HepG2 (cell line): ENCODE measurements around the gene LSM3. TPM values are rescaled to one million over a fixed set of nuclear protein-coding genes. Genes with fewer than 3 reads are reported as not detected.

Source experiments
- ATAC-seq: fragments of 200-7000 bp; cut with Tn5 transposase; 3 replicates; pipeline ENCODE4 v1.9.1; 2020; ENCODE audit warnings: mild to moderate bottlenecking, moderate library complexity
- BruUV-seq: library from RNA; stranded (reverse); fragments of 400-500 nt; replicated peaks from 2 replicates; lab custom pipeline; 2021; lab: Mats Ljungman, UMichigan
- CTCF ChIA-PET: fragments of 300-600 bp; formaldehyde crosslinking; extraction: SDS; loops from one replicate; lab custom pipeline; 2021; ENCODE audit warnings: low total read pairs, inconsistent platforms, low intra/inter-chr PET ratio; lab: Yijun Ruan, JAX
- POLR2A ChIA-PET: fragments of 350-600 bp; sonication (Branson Sonifier 250); formaldehyde crosslinking; loops from one replicate; lab custom pipeline; 2020; ENCODE audit warnings: antibody characterized with exemption, inconsistent platforms; lab: Yijun Ruan, JAX
- DNase-seq: peaks from one replicate; pipeline ENCODE4 v3.0.0-alpha.2; 2015; ENCODE audit warnings: low spot score
- FAIRE-seq: peaks from 3 replicates; lab custom pipeline; 2011; peaks lifted over from hg19 to GRCh38; lab: Jason Lieb, UNC
- H2AFZ ChIP-seq: one replicate; pipeline ENCODE4 v1.6.1; 2011; ENCODE audit warnings: low read length, inconsistent platforms
- H3K27ac ChIP-seq: fragments of 300-600 bp; 3 replicates; pipeline ENCODE4 v1.8.0; 2011; ENCODE audit warnings: mixed run types, mild to moderate bottlenecking, mixed read lengths, low read length, inconsistent platforms; ENCODE audit not compliant: insufficient read depth; ENCODE audit errors: extremely low read length
- H3K27me3 ChIP-seq, 2 experiments: fragments of 200-600 bp in 1 of 2; 2 replicates in 1 of 2; 3 replicates in 1 of 2; pipeline versions ENCODE4 v1.6.0 to v1.8.0; 2011; ENCODE audit warnings: low read length in 2 of 2, mild to moderate bottlenecking in 2 of 2, moderate library complexity in 2 of 2, inconsistent platforms in 1 of 2; ENCODE audit not compliant: insufficient read depth in 2 of 2, control insufficient read depth in 1 of 2
- H3K36me3 ChIP-seq, 2 experiments: fragments of 200-600 bp in 1 of 2; replicated peaks in 1 of 2; 2 replicates in 1 of 2; 3 replicates in 1 of 2; pipeline versions ENCODE4 v1.5.1 to v1.8.0; 2011; ENCODE audit warnings: low read length in 2 of 2, inconsistent platforms in 1 of 2; ENCODE audit not compliant: insufficient read depth in 2 of 2, control insufficient read depth in 1 of 2
- H3K4me1 ChIP-seq: 2 replicates; pipeline ENCODE4 v1.5.1; 2012; ENCODE audit warnings: low read length, inconsistent platforms; ENCODE audit not compliant: insufficient read depth
- H3K4me2 ChIP-seq: 2 replicates; pipeline ENCODE4 v1.6.0; 2011; ENCODE audit warnings: low read depth, low read length, inconsistent platforms
- H3K4me3 ChIP-seq, 3 experiments: fragments of 200-600 bp in 1 of 3; sonication (generic), shearing (Covaris generic) in 1 of 3; replicated peaks in 1 of 3; 2 replicates each; pipeline ENCODE4 v1.5.1; 2011 to 2016; ENCODE audit warnings: low read length in 3 of 3, inconsistent platforms in 2 of 3, low read depth in 2 of 3, mild to moderate bottlenecking in 2 of 3, control low read depth in 1 of 3, mixed read lengths in 1 of 3; ENCODE audit not compliant: insufficient read depth in 1 of 3
- H3K79me2 ChIP-seq: one replicate; pipeline ENCODE4 v1.6.1; 2011; ENCODE audit warnings: low read length, inconsistent platforms; ENCODE audit not compliant: insufficient read depth
- H3K9ac ChIP-seq: 2 replicates; pipeline ENCODE4 v1.6.0; 2011; ENCODE audit warnings: mild to moderate bottlenecking, low read depth, low read length, inconsistent platforms; ENCODE audit not compliant: insufficient read depth
- H3K9me3 ChIP-seq: 2 replicates; pipeline ENCODE4 v1.5.1; 2012; ENCODE audit warnings: mild to moderate bottlenecking, low read length
- H4K20me1 ChIP-seq: 2 replicates; pipeline ENCODE4 v1.6.0; 2011; ENCODE audit warnings: inconsistent platforms, mild to moderate bottlenecking, low read length, moderate library complexity; ENCODE audit not compliant: insufficient read depth
- ARID5B ChIP-seq: IDR thresholded peaks from 2 replicates; pipeline ENCODE4 v1.4.0; 2020; ENCODE audit warnings: mild to moderate bottlenecking, missing genetic modification reagents
- CENPT ChIP-seq: sonication (generic); formaldehyde crosslinking; IDR thresholded peaks from 2 replicates; pipeline ENCODE4 v1.8.0; 2022; ENCODE audit warnings: low read depth, mild to moderate bottlenecking, moderate library complexity, missing genetic modification reagents
- GATA4 ChIP-seq: sonication (generic); IDR thresholded peaks from 2 replicates; pipeline ENCODE4 v1.6.1; 2016; ENCODE audit warnings: antibody characterized with exemption, low read depth, borderline replicate concordance
- GFI1 ChIP-seq: sonication (generic); formaldehyde crosslinking; IDR thresholded peaks from 2 replicates; pipeline ENCODE4 v1.5.0; 2020; ENCODE audit warnings: missing genetic modification reagents, mild to moderate bottlenecking, borderline replicate concordance
- ZNF274 ChIP-seq: sonication (generic); formaldehyde crosslinking; IDR thresholded peaks from 2 replicates; pipeline ENCODE4 v1.5.1; 2020; ENCODE audit warnings: mild to moderate bottlenecking, missing genetic modification reagents
- ZNF564 ChIP-seq: sonication (generic); formaldehyde crosslinking; IDR thresholded peaks from 2 replicates; pipeline ENCODE4 v1.8.1; 2023; ENCODE audit warnings: mild to moderate bottlenecking, missing genetic modification reagents
- ZNF770 ChIP-seq: sonication (generic); formaldehyde crosslinking; IDR thresholded peaks from 2 replicates; pipeline ENCODE4 v1.5.0; 2020; ENCODE audit warnings: mild to moderate bottlenecking, missing genetic modification reagents
- ZNF775 ChIP-seq: sonication (generic); formaldehyde crosslinking; IDR thresholded peaks from 2 replicates; pipeline ENCODE4 v1.4.0; 2020; ENCODE audit warnings: missing genetic modification reagents, mild to moderate bottlenecking, moderate library complexity, borderline replicate concordance
- ZZZ3 ChIP-seq: sonication (generic); formaldehyde crosslinking; IDR thresholded peaks from 2 replicates; pipeline ENCODE4 v1.4.0; 2020; ENCODE audit warnings: missing genetic modification reagents, mild to moderate bottlenecking, borderline replicate concordance
- WGBS: methylation state at CpG from one replicate; pipeline ENCODE4 v1.1.6; 2017; ENCODE audit warnings: low lambda C conversion rate; 5-methylcytosine and 5-hydroxymethylcytosine counted together
- in situ Hi-C: cut with HindIII; loops from 2 replicates; pipeline ENCODE4 v1.10.0; 2017; ENCODE audit warnings: low pct_unique_long_range_greater_than_20kb; ENCODE audit not compliant: extremely low pct_ligation_motif_present
- intact Hi-C: fragments of 100-400 bp; cut with micrococcal nuclease; formaldehyde crosslinking; loops from one replicate; pipeline ENCODE4 v1.10.0; 2022; ENCODE audit not compliant: unreplicated experiment
- polyA plus RNA-seq, 8 experiments: library from polyadenylated mRNA; depleted of rRNA in 3 of 8; stranded (reverse) in 7 of 8; unstranded in 1 of 8; fragments of >200 nt; fragmentation: Illumina TruSeq in 4 of 8; extraction: Trizol in 4 of 8; gene quantifications; 2 replicates each; pipeline versions ENCODE4 v1.2.1 to v1.2.3, GENCODE V29; 2011 to 2016; ENCODE audit warnings: low read depth in 4 of 8, missing spikeins in 1 of 8, mixed read lengths in 1 of 8; ENCODE audit not compliant: insufficient read depth in 1 of 8
- total RNA-seq, 5 experiments: library from RNA; depleted of rRNA; stranded (reverse); fragments of >200 nt; fragmentation: Illumina TruSeq; extraction: Trizol; gene quantifications; 2 replicates each; pipeline ENCODE4 v1.2.3, GENCODE V29; 2016; ENCODE audit warnings: low read depth in 1 of 5

LSM3 gene
- total and polyA plus RNA-seq, 2 of the 13 experiments (the other 11 are each of a cell fraction or from before 2014, with no cell fraction given), result 5.1 to 19.4 TPM

DNA sequence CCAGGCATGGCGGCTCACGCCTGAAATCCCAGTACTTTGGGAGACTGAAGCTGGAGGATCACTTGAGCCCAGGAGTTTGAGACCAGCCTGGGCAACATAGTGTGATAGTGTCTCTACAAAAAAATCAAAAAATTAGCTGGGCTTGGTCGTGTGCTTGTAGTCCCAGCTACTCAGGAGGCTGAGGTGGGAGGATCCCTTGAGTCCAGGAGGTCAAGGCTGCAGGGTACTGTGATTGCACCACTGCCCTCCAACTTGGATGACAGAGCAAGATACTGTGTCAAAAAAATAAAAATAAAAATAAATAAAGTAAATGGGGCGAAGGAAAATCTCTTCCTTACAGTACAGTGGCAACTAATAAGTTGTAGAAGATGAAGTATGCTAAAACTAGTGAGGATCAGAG is 29.6 kb downstream of the LSM3 start:
- POLR2A ChIA-PET, result no interaction called here

DNA sequence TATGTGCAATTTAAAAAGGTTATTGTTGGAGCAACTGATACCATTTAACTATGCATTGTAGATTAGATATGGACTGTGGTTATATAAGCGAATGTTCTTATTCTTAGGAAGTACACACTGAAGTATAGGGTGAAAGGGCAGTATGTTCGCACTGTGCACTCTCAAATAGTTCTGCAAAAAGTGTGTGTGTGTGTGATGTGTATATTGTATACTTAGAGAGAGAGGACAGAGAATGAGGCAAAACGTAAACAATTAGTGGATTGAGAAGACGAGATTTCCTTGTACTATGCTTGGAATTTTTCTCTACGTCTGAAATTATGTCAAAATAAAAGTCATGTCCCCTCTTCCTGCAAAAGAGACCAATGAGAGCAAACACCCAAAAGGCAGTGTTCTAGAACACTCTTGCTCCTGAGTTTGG is 30.4 kb downstream of the LSM3 start:
- Histone ChIP-seq H3K4me2 (no peak overlapping the region), H3K9ac (no peak overlapping the region), H3K27ac (no peak overlapping the region), H3K4me3 (no peak overlapping the region), H3K27me3 (no peaks in the 10 kb centered on the region), H3K4me1 (peaks cover 45% of the 10 kb centered on the region), H4K20me1 (no peaks in the 10 kb centered on the region), H2AFZ (no peak overlapping the region), H3K79me2 (no peaks in the 10 kb centered on the region), H3K36me3 (no peaks in the 10 kb centered on the region), H3K9me3 (no peaks in the 10 kb centered on the region)
- no TSS peak for BruUV-seq
- intact Hi-C loops (no loop called here), in situ Hi-C loops (loop anchor here (10.0 kb wide), 2 partner anchors 256 to 314 kb away; no protein-coding TSS in a partner anchor)
- ATAC-seq (no peak), FAIRE-seq (no peak), DNase-seq (no peak)
- no peak for TF ChIP-seq ZNF564
- no peak for TF ChIP-seq GATA4
- TF ChIP-seq GFI1 (CRISPR knock-in tag), result peak; percentile 71
- TF ChIP-seq ARID5B, result no peak
- no peak for TF ChIP-seq ZNF274 (CRISPR knock-in tag)
- no peak for TF ChIP-seq ZNF775 (CRISPR knock-in tag)
- TF ChIP-seq ZZZ3 (CRISPR knock-in tag), result no peak
- POLR2A ChIA-PET, result no interaction called here
- whole genome bisulfite sequencing, result 4% methylated on average over 5 of the region's 5 CpGs
- CTCF ChIA-PET, result no interaction called here

More for the DNA sequence above, 29.6 kb downstream of the LSM3 start:
- in situ Hi-C loops (loop anchor here (10.0 kb wide), 2 partner anchors 257 to 313 kb away; no protein-coding TSS in a partner anchor), intact Hi-C loops (no loop called here)
- WGBS, result 63% methylated on average over 4 of the region's 4 CpGs
- Histone ChIP-seq H3K4me1 (peaks cover 47% of the 10 kb centered on the region), H2AFZ (no peak overlapping the region), H3K79me2 (no peaks in the 10 kb centered on the region), H3K36me3 (no peaks in the 10 kb centered on the region), H3K9ac (no peak overlapping the region), H3K4me3 (no peak overlapping the region), H3K9me3 (no peaks in the 10 kb centered on the region), H3K4me2 (no peak overlapping the region), H4K20me1 (no peaks in the 10 kb centered on the region), H3K27ac (no peak overlapping the region), H3K27me3 (no peaks in the 10 kb centered on the region)
- CTCF ChIA-PET, result no interaction called here
- no peak for ATAC-seq
- FAIRE-seq, result no peak
- no TSS peak for BruUV-seq
- DNase-seq, result no peak
- TF ChIP-seq ZNF770 (CRISPR knock-in tag) (peak; percentile 49; the same call in 1 of the 2 replicates), CENPT (no peak)
